Psoas muscle (tissue), 8 donors: ENCODE data around the gene SCNN1B. TPM values are rescaled to one million over a fixed set of nuclear protein-coding genes. Genes with fewer than 3 reads are reported as not detected.

Experiments
- ATAC-seq, 4 donors: fragments of 200-7000 bp; cut with Tn5 transposase; one replicate each; pipeline ENCODE4 v1.9.1; 2020; ENCODE audit warnings: moderate library complexity in 3 of 4, mild to moderate bottlenecking in 2 of 4
- DNase-seq, 2 donors: peaks; one replicate each; pipeline ENCODE4 v3.0.0-alpha.2; 2020
- H3K27ac ChIP-seq: fragments of 200-600 bp; one replicate; pipeline ENCODE4 v1.8.0; 2022
- H3K27me3 ChIP-seq, 3 donors: fragments of 200-600 bp in 1 of 3; one replicate each; pipeline versions ENCODE4 v1.6.1 to v1.8.0; 2013 to 2022; ENCODE audit warnings: low read length in 2 of 3, mild to moderate bottlenecking in 2 of 3, moderate library complexity in 1 of 3; ENCODE audit not compliant: insufficient read depth in 3 of 3
- H3K36me3 ChIP-seq, 2 donors: fragments of 200-600 bp in 1 of 2; one replicate each; pipeline versions ENCODE4 v1.6.1 to v1.8.0; 2013 to 2022; ENCODE audit warnings: low read depth in 1 of 2, mild to moderate bottlenecking in 1 of 2, moderate library complexity in 1 of 2; ENCODE audit not compliant: insufficient read depth in 1 of 2
- H3K4me1 ChIP-seq: fragments of 200-600 bp; one replicate; pipeline ENCODE4 v1.8.0; 2022
- H3K4me3 ChIP-seq: fragments of 200-600 bp; one replicate; pipeline ENCODE4 v1.8.0; 2022; ENCODE audit warnings: mild to moderate bottlenecking
- H3K9me3 ChIP-seq: fragments of 200-600 bp; one replicate; pipeline ENCODE4 v1.8.0; 2022
- CTCF ChIP-seq: fragments of 200-600 bp; IDR thresholded peaks from one replicate; pipeline ENCODE4 v1.8.0; 2022; ENCODE audit warnings: antibody characterized with exemption
- WGBS, 3 donors: extraction: QIAGEN DNeasy Blood & Tissue Kit; methylation state at CpG; one replicate each; pipeline versions ENCODE4 v1.1.6 to v1.1.7; 2013; 5-methylcytosine and 5-hydroxymethylcytosine counted together
- intact Hi-C, 2 donors: fragments of 100-400 bp; cut with DNase I; formaldehyde crosslinking; loops; one replicate each; pipeline versions ENCODE4 v1.11.0 to v1.14.2; 2022
- polyA plus RNA-seq, 3 donors: library from polyadenylated mRNA; stranded (reverse); fragments of 200-250 nt; gene quantifications; one replicate each; pipeline ENCODE4 v1.2.3, GENCODE V29; 2013
- total RNA-seq, 4 donors: library from RNA; stranded (reverse); fragmentation: NEBNext Ultra II Directional in 2 of 4; extraction: Animal tissue kit (Norgen Biotek cat#: 25700) in 2 of 4; gene quantifications; one replicate each; pipeline versions ENCODE4 v1.2.1 to v1.2.4, GENCODE V29; 2021 to 2023
- donor health status: healthy with polysubstance abuse.
- donor health status: DM: no; HTN: no; CAD: no; lungs with moderate emphysema.
- donor health status: Bipolar disorder and iron deficiency.
- donor health status: healthy.
- donor health status: DM: yes; HTN: yes; CAD: no.
- donor health status: DM: no; HTN: no; CAD: no.
- donor health status: DM: no; HTN: no; CAD: no.
- donor health status: DM: yes; HTN: yes; CAD: no.

SCNN1B gene
- total and polyA plus RNA-seq, 7 donors = 0.10 to 0.76 (median 0.51) TPM

- Histone ChIP-seq H3K27ac (no peak overlapping the region), H3K4me1 (no peaks in the 10 kb centered on the region), H3K4me3 (no peak overlapping the region), H3K36me3 (no peaks in the 10 kb centered on the region), H3K27me3 (no peaks in the 10 kb centered on the region), H3K9me3 (no peaks in the 10 kb centered on the region)
- no peak for TF ChIP-seq CTCF
- no peak for ATAC-seq
- DNase-seq = no peak
- 84 to 92% (median 89%) methylated on average over 2 of the region's 2 CpGs for WGBS, 3 donors
- intact Hi-C loops = no loop called here
These were observed 14.6 kb downstream of the SCNN1B start for GRCh38 chr16:23316634-23317265.

GRCh38 chr16:23317266-23317661, 15.2 kb downstream of the SCNN1B start:
- no peak for ATAC-seq
- DNase-seq = no peak
- H3K27me3 ChIP-seq = no peaks in the 10 kb centered on the region
- 47 to 51% (median 51%) methylated on average over 8 of the region's 8 CpGs for WGBS, 3 donors
- H3K4me1 ChIP-seq = no peaks in the 10 kb centered on the region
- no peak overlapping the region for H3K27ac ChIP-seq
- H3K36me3 ChIP-seq = no peaks in the 10 kb centered on the region
- no peaks in the 10 kb centered on the region for H3K9me3 ChIP-seq
- TF ChIP-seq CTCF = no peak
- H3K4me3 ChIP-seq = no peak overlapping the region
- intact Hi-C loops = no loop called here

DNA sequence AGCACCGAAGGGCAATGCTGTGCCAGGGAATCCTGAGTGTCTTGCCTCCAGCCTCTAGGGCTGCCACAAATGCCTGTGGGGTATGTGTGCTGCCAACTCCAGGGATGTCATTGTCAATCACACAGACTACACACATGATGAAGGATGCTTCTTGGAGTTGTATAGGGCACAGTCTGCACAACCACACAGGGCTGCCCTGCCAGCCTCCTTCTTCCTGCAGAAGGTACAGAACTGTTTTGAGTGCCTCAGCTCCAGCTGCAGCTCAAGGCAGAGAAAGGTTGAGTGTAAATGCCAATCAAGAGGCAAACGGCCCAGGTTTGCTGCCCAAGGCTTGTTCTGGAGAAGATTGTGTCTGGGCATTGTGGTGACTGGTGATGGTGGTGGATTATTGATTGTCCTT, 15.6 kb downstream of the SCNN1B start:
- DNase-seq (no peak), ATAC-seq (no peak)
- no peaks in the 10 kb centered on the region for H3K4me1 ChIP-seq
- 58 to 75% (median 62%) methylated on average over 2 of the region's 2 CpGs for WGBS, 3 donors
- no peak for TF ChIP-seq CTCF
- no peak overlapping the region for H3K4me3 ChIP-seq
- H3K9me3 ChIP-seq = no peaks in the 10 kb centered on the region
- H3K36me3 ChIP-seq = no peaks in the 10 kb centered on the region
- intact Hi-C loops = no loop called here
- no peak overlapping the region for H3K27ac ChIP-seq
- no peaks in the 10 kb centered on the region for H3K27me3 ChIP-seq

DNA sequence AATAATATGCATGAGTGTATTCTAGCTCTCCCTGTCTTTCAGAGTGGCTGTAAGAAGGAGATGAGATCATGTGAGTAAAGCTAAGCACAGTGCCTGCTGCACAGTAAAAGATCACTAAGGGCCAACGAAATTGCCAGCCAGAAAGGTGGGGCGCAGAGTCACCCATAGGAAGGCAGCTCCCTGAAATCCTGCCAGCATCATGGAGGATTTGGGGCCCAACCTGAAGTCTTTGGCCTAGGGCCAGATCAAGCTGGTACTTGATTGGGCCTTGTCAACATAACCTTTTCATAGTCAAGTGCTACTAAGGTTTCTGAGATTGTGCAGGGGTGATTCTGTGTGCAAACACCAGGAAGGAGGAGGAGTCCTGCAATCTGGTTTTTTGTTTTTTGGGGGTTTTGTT, 16.5 kb downstream of the SCNN1B start:
- Histone ChIP-seq H3K4me1 (no peaks in the 10 kb centered on the region), H3K27me3 (no peaks in the 10 kb centered on the region), H3K9me3 (no peaks in the 10 kb centered on the region), H3K27ac (no peak overlapping the region), H3K36me3 (no peaks in the 10 kb centered on the region), H3K4me3 (no peak overlapping the region)
- intact Hi-C loops = no loop called here
- DNase-seq (no peak), ATAC-seq (no peak)
- TF ChIP-seq CTCF = no peak
- WGBS, 3 donors = 87 to 91% (median 90%) methylated on average over 2 of the region's 2 CpGs
